HEK293 (cell line): ENCODE data around the gene LHX5.

ENCODE experiments used
- SP7 ChIP-seq: fragments of 450-650 bp; formaldehyde crosslinking; IDR thresholded peaks from 2 replicates; pipeline ENCODE4 v1.5.1; 2016; ENCODE audit warnings: missing biosample characterization, missing genetic modification characterization
- ZNF623 ChIP-seq: fragments of 450-650 bp; formaldehyde crosslinking; IDR thresholded peaks from 2 replicates; pipeline ENCODE4 v1.5.1; 2016; ENCODE audit warnings: missing biosample characterization, missing genetic modification characterization
- TF ChIP-seq, protein P1 (sequence below): fragments of 450-650 bp; formaldehyde crosslinking; IDR thresholded peaks from 2 replicates; pipeline ENCODE4 v1.5.1; 2016; ENCODE audit warnings: missing biosample characterization, missing genetic modification characterization
- TF ChIP-seq, protein P2 (sequence below): fragments of 450-650 bp; formaldehyde crosslinking; IDR thresholded peaks from 2 replicates; pipeline ENCODE4 v1.5.0; 2017; ENCODE audit warnings: missing biosample characterization, missing genetic modification characterization, borderline replicate concordance

DNA sequence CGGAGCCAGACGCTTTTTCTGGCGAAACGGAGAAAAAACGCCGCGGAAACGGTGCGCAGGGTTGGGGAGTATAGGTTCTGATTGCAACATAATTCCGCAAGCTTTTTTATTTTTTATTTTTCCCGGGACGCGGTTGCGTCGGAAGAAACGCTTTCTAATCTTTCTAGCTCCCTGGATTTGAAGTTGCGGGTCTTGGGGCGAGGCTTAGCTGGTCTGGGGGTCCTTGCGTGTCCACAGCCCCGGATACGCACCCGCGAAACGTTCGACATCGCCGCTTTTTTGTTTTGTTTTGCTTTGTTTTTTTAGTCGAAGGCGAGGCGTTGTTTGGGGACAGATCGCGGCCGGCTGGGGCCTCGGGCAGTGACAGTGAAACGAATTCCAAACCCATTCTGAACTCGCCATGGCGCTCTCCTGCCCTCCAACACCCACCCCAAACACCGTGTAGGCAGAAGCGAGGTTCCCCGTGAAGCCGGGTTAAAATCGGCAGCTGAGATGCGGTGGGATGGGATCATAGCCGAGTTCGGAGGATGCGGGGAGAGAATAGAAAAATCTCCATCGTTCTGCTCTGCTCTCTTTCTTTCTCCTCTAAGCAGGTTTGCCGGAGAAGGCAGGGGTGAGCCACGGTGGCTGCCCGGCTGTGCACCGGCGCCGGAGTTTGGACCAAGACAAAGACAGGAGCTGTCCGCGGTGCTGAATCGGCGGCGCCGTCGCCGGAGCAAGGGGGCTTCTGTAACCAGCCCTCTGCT, 8.1 kb upstream of the LHX5 start:
- no peak for TF ChIP-seq SP7 (tag by site-specific recombination)
- TF ChIP-seq, protein P1, sequence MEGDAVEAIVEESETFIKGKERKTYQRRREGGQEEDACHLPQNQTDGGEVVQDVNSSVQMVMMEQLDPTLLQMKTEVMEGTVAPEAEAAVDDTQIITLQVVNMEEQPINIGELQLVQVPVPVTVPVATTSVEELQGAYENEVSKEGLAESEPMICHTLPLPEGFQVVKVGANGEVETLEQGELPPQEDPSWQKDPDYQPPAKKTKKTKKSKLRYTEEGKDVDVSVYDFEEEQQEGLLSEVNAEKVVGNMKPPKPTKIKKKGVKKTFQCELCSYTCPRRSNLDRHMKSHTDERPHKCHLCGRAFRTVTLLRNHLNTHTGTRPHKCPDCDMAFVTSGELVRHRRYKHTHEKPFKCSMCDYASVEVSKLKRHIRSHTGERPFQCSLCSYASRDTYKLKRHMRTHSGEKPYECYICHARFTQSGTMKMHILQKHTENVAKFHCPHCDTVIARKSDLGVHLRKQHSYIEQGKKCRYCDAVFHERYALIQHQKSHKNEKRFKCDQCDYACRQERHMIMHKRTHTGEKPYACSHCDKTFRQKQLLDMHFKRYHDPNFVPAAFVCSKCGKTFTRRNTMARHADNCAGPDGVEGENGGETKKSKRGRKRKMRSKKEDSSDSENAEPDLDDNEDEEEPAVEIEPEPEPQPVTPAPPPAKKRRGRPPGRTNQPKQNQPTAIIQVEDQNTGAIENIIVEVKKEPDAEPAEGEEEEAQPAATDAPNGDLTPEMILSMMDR (tag by site-specific recombination), result no peak
- TF ChIP-seq, protein P2, sequence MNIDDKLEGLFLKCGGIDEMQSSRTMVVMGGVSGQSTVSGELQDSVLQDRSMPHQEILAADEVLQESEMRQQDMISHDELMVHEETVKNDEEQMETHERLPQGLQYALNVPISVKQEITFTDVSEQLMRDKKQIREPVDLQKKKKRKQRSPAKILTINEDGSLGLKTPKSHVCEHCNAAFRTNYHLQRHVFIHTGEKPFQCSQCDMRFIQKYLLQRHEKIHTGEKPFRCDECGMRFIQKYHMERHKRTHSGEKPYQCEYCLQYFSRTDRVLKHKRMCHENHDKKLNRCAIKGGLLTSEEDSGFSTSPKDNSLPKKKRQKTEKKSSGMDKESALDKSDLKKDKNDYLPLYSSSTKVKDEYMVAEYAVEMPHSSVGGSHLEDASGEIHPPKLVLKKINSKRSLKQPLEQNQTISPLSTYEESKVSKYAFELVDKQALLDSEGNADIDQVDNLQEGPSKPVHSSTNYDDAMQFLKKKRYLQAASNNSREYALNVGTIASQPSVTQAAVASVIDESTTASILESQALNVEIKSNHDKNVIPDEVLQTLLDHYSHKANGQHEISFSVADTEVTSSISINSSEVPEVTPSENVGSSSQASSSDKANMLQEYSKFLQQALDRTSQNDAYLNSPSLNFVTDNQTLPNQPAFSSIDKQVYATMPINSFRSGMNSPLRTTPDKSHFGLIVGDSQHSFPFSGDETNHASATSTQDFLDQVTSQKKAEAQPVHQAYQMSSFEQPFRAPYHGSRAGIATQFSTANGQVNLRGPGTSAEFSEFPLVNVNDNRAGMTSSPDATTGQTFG (tag by site-specific recombination), result no peak
- TF ChIP-seq ZNF623 (tag by site-specific recombination), result no peak
